GM12865 (cell line): ENCODE data around the gene CEP350.

Source experiments
- DNase-seq: peaks from one replicate; pipeline ENCODE4 v3.0.0; 2010; ENCODE audit warnings: low read depth
- H3K4me3 ChIP-seq: 2 replicates; pipeline ENCODE4 v1.5.1; 2011; ENCODE audit warnings: mild to moderate bottlenecking, low read depth, low read length, control low read depth
- TF ChIP-seq, protein P1 (sequence below): IDR thresholded peaks from 2 replicates; pipeline ENCODE4 v1.5.1; 2011; ENCODE audit warnings: low read length, control low read depth, low read depth, inconsistent platforms; ENCODE audit not compliant: insufficient read depth; ENCODE audit errors: missing control alignments

The CEP350 gene

GRCh38 chr1:179954493-179955286, at the start of gene CEP350:
TSS of gene CEP350 (plus strand) at chr1:179954810. CDS start at chr1:179986182, 31,372 bp downstream.
- peak; percentile 100 for DNase-seq
- peak within 1 kb of the TSS; percentile 96 for H3K4me3 ChIP-seq
- TF ChIP-seq, protein P1, sequence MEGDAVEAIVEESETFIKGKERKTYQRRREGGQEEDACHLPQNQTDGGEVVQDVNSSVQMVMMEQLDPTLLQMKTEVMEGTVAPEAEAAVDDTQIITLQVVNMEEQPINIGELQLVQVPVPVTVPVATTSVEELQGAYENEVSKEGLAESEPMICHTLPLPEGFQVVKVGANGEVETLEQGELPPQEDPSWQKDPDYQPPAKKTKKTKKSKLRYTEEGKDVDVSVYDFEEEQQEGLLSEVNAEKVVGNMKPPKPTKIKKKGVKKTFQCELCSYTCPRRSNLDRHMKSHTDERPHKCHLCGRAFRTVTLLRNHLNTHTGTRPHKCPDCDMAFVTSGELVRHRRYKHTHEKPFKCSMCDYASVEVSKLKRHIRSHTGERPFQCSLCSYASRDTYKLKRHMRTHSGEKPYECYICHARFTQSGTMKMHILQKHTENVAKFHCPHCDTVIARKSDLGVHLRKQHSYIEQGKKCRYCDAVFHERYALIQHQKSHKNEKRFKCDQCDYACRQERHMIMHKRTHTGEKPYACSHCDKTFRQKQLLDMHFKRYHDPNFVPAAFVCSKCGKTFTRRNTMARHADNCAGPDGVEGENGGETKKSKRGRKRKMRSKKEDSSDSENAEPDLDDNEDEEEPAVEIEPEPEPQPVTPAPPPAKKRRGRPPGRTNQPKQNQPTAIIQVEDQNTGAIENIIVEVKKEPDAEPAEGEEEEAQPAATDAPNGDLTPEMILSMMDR: no peak

DNA sequence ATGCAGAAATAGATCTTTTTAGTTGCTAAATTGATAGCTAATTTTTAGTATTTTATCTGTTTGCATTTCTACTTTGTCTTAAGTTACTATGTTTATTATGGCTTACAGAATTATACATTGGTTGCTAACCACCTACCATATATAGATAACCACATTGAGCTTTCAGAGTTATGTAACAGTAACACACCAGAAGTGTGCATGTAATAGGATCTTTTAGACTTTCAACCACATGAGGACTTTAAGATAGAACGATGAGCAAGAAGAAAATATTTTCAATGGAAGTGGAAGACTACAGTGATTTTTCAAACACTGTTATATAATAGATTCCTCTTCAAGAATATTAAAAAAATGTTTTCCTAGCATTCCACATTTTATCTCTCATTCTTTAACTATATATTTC, 43.7 kb upstream of the CEP350 start:
- TF ChIP-seq, protein P1: no peak
- no peak overlapping the region for H3K4me3 ChIP-seq
- DNase-seq: no peak

DNA sequence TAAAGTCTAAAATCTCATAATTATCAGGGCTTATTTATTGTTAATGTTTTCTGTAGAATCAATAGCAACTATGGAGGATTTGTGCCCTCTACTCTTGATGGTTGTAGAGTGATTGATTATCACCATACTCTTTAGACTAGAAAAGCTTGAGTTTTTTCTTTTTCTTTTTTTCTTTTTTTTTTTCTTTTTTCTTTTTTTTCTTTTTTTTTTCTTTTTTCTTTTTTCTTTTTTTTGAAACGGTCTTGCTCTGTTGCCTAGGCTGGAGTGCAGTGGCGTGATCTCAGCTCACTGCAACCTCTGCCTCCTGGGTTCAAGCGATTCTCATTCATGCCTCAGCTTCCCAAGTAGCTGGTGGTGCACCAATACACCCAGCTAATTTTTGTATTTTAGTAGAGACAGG, 42.8 kb upstream of the CEP350 start:
- TF ChIP-seq, protein P1: no peak
- no peak for DNase-seq
- no peak overlapping the region for H3K4me3 ChIP-seq

DNA sequence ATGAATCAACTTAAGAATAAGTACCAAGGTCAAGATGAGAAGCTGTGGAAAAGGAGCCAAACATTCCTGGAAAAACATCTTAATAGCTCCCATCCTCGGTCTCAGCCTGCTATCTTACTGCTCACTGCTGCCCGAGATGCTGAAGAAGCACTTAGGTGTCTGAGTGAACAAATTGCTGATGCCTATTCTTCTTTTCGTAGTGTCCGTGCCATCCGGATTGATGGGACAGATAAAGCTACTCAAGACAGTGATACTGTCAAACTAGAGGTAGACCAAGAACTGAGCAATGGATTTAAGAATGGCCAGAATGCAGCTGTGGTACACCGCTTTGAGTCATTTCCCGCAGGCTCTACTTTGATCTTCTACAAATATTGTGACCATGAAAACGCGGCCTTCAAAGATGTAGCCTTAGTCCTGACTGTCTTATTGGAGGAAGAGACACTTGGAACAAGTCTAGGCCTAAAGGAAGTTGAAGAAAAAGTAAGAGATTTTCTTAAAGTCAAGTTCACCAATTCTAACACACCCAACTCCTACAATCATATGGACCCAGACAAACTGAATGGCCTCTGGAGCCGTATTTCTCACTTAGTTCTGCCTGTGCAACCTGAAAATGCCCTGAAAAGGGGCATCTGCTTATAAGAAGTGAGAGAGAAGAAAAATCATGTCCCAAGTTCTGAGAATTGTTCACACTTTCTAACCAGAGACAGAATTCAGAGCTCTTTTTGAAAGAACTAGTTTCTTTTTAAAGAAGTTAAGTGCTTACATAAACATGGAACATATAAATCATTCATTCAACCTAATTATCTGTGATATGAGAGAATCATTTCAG, 36.8 kb upstream of the CEP350 start:
- DNase-seq: no peak
- no peak overlapping the region for H3K4me3 ChIP-seq
- TF ChIP-seq, protein P1: no peak

- no peak overlapping the region for H3K4me3 ChIP-seq
- TF ChIP-seq, protein P1: no peak
- no peak for DNase-seq
These were observed 33.1 kb upstream of the CEP350 start for GRCh38 chr1:179921472-179921871.

DNA sequence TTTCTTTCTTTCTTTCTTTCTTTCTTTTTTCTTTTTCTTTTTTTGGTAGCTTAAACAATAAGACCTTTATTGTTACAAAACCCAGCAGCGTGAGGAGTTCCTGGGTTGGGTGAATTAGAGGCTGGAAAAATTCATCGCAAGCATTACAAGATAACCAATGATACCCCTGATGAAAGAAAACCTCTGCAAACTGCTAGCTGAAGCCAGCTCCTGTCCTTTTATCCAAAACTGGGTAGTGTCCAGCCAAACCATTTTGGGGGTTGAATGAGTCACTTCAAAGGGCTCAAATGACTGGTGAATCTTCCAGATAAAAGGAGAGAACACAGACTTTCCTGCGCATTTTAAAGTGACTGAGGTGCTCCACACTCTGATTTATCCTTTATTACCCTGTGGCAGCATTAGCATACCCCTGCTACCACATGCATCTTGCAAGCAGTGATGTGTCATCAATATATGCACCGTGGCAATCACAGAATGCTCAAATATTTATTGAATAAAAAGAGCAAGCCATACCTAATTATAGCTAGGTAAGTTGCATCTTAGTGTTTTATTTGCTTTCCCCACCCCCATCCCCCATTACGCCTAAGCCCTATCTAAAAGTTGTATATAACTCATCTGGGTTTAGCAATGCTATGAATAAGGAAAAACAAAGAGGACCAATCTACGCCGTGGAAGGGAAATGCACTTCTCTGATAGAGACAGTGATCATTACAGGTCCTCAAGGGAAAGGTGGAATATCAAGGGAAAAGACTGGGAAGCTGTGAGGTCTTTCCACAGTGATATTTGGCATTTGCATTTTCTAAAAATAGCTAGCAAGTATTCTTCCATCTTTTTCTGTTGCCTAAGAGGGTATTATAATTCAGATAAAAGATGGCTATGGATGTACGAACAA, 32.4 kb upstream of the CEP350 start:
- no peak for DNase-seq
- H3K4me3 ChIP-seq: no peak overlapping the region
- TF ChIP-seq, protein P1: no peak
